Spleen (tissue), 11 donors: ENCODE results near the gene MICALL2. TPM values are rescaled to one million over a fixed set of nuclear protein-coding genes. Genes with fewer than 3 reads are reported as not detected.

ENCODE experiments used
- DNase-seq: peaks from one replicate; pipeline ENCODE4 v3.0.0-alpha.2; 2020
- H3K27ac ChIP-seq, 8 donors: fragments of 200-600 bp; sonication (generic) in 7 of 8; 1 replicate in 4 of 8; 2 replicates in 4 of 8; pipeline versions ENCODE4 v1.5.0 to v1.8.0; 2016 to 2021; ENCODE audit warnings: inconsistent platforms in 4 of 8, mild to moderate bottlenecking in 4 of 8, moderate library complexity in 1 of 8
- H3K27me3 ChIP-seq, 7 donors: fragments of 200-600 bp; sonication (generic) in 6 of 7; replicated peaks in 1 of 7; 1 replicate in 4 of 7; 2 replicates in 3 of 7; pipeline versions ENCODE4 v1.5.0 to v1.8.0; 2016 to 2021; ENCODE audit warnings: inconsistent platforms in 3 of 7, mild to moderate bottlenecking in 1 of 7
- H3K36me3 ChIP-seq, 6 donors: fragments of 200-600 bp; sonication (generic) in 5 of 6; 1 replicate in 4 of 6; 2 replicates in 2 of 6; pipeline versions ENCODE4 v1.5.0 to v1.8.0; 2016 to 2021; ENCODE audit warnings: inconsistent platforms in 2 of 6
- H3K4me1 ChIP-seq, 6 donors: fragments of 200-600 bp; sonication (generic) in 5 of 6; 1 replicate in 3 of 6; 2 replicates in 3 of 6; pipeline versions ENCODE4 v1.5.0 to v1.8.0; 2016 to 2021; ENCODE audit warnings: inconsistent platforms in 3 of 6
- H3K4me3 ChIP-seq, 8 donors: fragments of 200-600 bp; sonication (generic) in 7 of 8; 1 replicate in 4 of 8; 2 replicates in 4 of 8; pipeline versions ENCODE4 v1.5.0 to v1.8.0; 2016 to 2021; ENCODE audit warnings: inconsistent platforms in 4 of 8, mild to moderate bottlenecking in 4 of 8, moderate library complexity in 2 of 8
- H3K9me3 ChIP-seq, 8 donors: fragments of 200-600 bp; sonication (generic) in 7 of 8; 1 replicate in 4 of 8; 2 replicates in 4 of 8; pipeline versions ENCODE4 v1.5.0 to v1.8.0; 2016 to 2021; ENCODE audit warnings: inconsistent platforms in 4 of 8
- CTCF ChIP-seq, 11 experiments: fragments of 200-600 bp in 7 of 11; fragments of 450-650 bp in 4 of 11; sonication (generic) in 4 of 11; IDR thresholded peaks in 8 of 11; conservative IDR thresholded peaks in 3 of 11; 1 replicate in 7 of 11; 2 replicates in 4 of 11; pipeline versions ENCODE4 v1.4.0 to v1.8.0; 2016 to 2021; ENCODE audit warnings: antibody characterized with exemption in 11 of 11, inconsistent platforms in 4 of 11, mild to moderate bottlenecking in 1 of 11
- POLR2A ChIP-seq, 3 donors: fragments of 450-650 bp; IDR thresholded peaks; one replicate each; pipeline ENCODE4 v1.5.1; 2017; ENCODE audit warnings: antibody characterized with exemption in 3 of 3, mild to moderate bottlenecking in 1 of 3
- POLR2AphosphoS5 ChIP-seq, 3 donors: sonication (generic); formaldehyde crosslinking; IDR thresholded peaks; one replicate each; pipeline ENCODE4 v1.5.1; 2017; ENCODE audit warnings: antibody characterized with exemption in 3 of 3
- WGBS, 5 donors: extraction: QIAGEN DNeasy Blood & Tissue Kit in 3 of 5; methylation state at CpG; one replicate each; pipeline versions ENCODE4 v1.1.5 to v1.1.7; 2013 to 2018; 5-methylcytosine and 5-hydroxymethylcytosine counted together
- intact Hi-C: fragments of 100-400 bp; cut with DNase I; formaldehyde crosslinking; loops from one replicate; pipeline ENCODE4 v1.15.0; 2023; ENCODE audit warnings: low total_unique reads
- polyA plus RNA-seq, 3 donors: library from polyadenylated mRNA; stranded (reverse); fragments of 200-250 nt; gene quantifications; one replicate each; pipeline ENCODE4 v1.2.1, GENCODE V29; 2013
- total RNA-seq, 7 donors: library from RNA; depleted of rRNA in 3 of 7; stranded (reverse); fragments of >200 nt in 3 of 7; fragmentation: NEBNext Ultra II Directional in 4 of 7; extraction: Animal tissue kit (Norgen Biotek cat#: 25700) in 4 of 7; gene quantifications; one replicate each; pipeline versions ENCODE4 v1.1.0 to v1.2.1, GENCODE V29; 2016 to 2021
- donor health status: healthy with polysubstance abuse.
- donor health status: DM: no; HTN: no; CAD: no; lungs with moderate emphysema.
- donor health status: DM: no; HTN: no; CAD: no.
- donor health status: Bipolar disorder and iron deficiency.
- donor health status: healthy.
- donor health status: DM: no; HTN: no; CAD: no.
- donor health status: DM: yes; HTN: yes; CAD: no.

Gene MICALL2
- total and polyA plus RNA-seq, 10 donors: 36.3 to 361 (median 96.7) TPM

GRCh38 chr7:1421020-1421790 lies 38.1 kb downstream of the MICALL2 start:
- TF ChIP-seq POLR2AphosphoS5 (IDR thresholded peaks at IDR 0.05) (no peak), CTCF (IDR thresholded peaks at IDR 0.05 in 8 of 11, conservative IDR thresholded peaks at IDR 0.05 in 3 of 11) (no peak), POLR2A (IDR thresholded peaks at IDR 0.05) (no peak)
- Histone ChIP-seq H3K36me3 (no peaks in the 10 kb centered on the region), H3K27me3 (peaks cover 0 to 59% (median 4%) of the 10 kb centered on the region in 7 donors), H3K4me1 (peaks cover 0 to 15% (median 0%) of the 10 kb centered on the region in 6 donors), H3K4me3 (no peak overlapping the region), H3K9me3 (no peaks in the 10 kb centered on the region), H3K27ac (no peak overlapping the region)
- DNase-seq: peak; percentile 71
- intact Hi-C loops: no loop called here
- WGBS, 5 donors: 86 to 91% (median 89%) methylated on average over 35 to 41 of the region's 41 CpGs

- DNase-seq: peak; percentile 58
- WGBS, 5 donors: 73 to 93% (median 78%) methylated on average over 4 to 7 of the region's 7 CpGs
- no peaks in the 10 kb centered on the region for H3K36me3 ChIP-seq
- TF ChIP-seq CTCF (IDR thresholded peaks at IDR 0.05 in 8 of 11, conservative IDR thresholded peaks at IDR 0.05 in 3 of 11) (no peak), POLR2AphosphoS5 (IDR thresholded peaks at IDR 0.05) (no peak), POLR2A (IDR thresholded peaks at IDR 0.05) (no peak)
- intact Hi-C loops: no loop called here
- no peaks in the 10 kb centered on the region for H3K9me3 ChIP-seq
- no peak overlapping the region for H3K4me3 ChIP-seq
- H3K27ac ChIP-seq: no peak overlapping the region
- peaks cover 0 to 55% (median 4%) of the 10 kb centered on the region in 7 donors for H3K27me3 ChIP-seq
- peaks cover 0 to 15% (median 0%) of the 10 kb centered on the region in 6 donors for H3K4me1 ChIP-seq
Measured at GRCh38 chr7:1419688-1420087, 39.6 kb downstream of the MICALL2 start.

GRCh38 chr7:1419310-1419634 lies 40.0 kb downstream of the MICALL2 start:
- H3K4me1 ChIP-seq: peaks cover 0 to 15% (median 0%) of the 10 kb centered on the region in 6 donors
- H3K36me3 ChIP-seq: no peaks in the 10 kb centered on the region
- no peak overlapping the region for H3K4me3 ChIP-seq
- intact Hi-C loops: no loop called here
- H3K27ac ChIP-seq: no peak overlapping the region
- WGBS, 5 donors: 86 to 94% (median 92%) methylated on average over 10 to 11 of the region's 11 CpGs
- H3K27me3 ChIP-seq: peaks cover 0 to 60% (median 4%) of the 10 kb centered on the region in 7 donors
- TF ChIP-seq POLR2AphosphoS5 (IDR thresholded peaks at IDR 0.05) (no peak), CTCF (IDR thresholded peaks at IDR 0.05 in 8 of 11, conservative IDR thresholded peaks at IDR 0.05 in 3 of 11) (no peak), POLR2A (IDR thresholded peaks at IDR 0.05) (no peak)
- no peaks in the 10 kb centered on the region for H3K9me3 ChIP-seq
- DNase-seq: peak; percentile 41

- peaks cover 0 to 61% (median 4%) of the 10 kb centered on the region in 7 donors for H3K27me3 ChIP-seq
- peaks cover 0 to 15% (median 0%) of the 10 kb centered on the region in 6 donors for H3K4me1 ChIP-seq
- no peaks in the 10 kb centered on the region for H3K9me3 ChIP-seq
- TF ChIP-seq POLR2A (IDR thresholded peaks at IDR 0.05) (no peak), POLR2AphosphoS5 (IDR thresholded peaks at IDR 0.05) (no peak)
- H3K36me3 ChIP-seq: no peaks in the 10 kb centered on the region
- H3K4me3 ChIP-seq: no peak overlapping the region
- DNase-seq: no peak
- H3K27ac ChIP-seq: no peak overlapping the region
- intact Hi-C loops: no loop called here
- WGBS, 5 donors: 71 to 84% (median 75%) methylated on average over 19 to 21 of the region's 21 CpGs
Measured at GRCh38 chr7:1418505-1419309, 40.6 kb downstream of the MICALL2 start.
